NCI-H82 (cell line): ENCODE results near the gene HTD2.
"Not testable (repeated sequence)": the region's sequence is repeated elsewhere in the genome, so short reads cannot be mapped to it uniquely, and the experiment has no call there.

ENCODE experiments used
- DNase-seq: peaks from one replicate; lab custom pipeline; 2025; lab: John Stamatoyannopoulos, UW

Gene HTD2

DNA sequence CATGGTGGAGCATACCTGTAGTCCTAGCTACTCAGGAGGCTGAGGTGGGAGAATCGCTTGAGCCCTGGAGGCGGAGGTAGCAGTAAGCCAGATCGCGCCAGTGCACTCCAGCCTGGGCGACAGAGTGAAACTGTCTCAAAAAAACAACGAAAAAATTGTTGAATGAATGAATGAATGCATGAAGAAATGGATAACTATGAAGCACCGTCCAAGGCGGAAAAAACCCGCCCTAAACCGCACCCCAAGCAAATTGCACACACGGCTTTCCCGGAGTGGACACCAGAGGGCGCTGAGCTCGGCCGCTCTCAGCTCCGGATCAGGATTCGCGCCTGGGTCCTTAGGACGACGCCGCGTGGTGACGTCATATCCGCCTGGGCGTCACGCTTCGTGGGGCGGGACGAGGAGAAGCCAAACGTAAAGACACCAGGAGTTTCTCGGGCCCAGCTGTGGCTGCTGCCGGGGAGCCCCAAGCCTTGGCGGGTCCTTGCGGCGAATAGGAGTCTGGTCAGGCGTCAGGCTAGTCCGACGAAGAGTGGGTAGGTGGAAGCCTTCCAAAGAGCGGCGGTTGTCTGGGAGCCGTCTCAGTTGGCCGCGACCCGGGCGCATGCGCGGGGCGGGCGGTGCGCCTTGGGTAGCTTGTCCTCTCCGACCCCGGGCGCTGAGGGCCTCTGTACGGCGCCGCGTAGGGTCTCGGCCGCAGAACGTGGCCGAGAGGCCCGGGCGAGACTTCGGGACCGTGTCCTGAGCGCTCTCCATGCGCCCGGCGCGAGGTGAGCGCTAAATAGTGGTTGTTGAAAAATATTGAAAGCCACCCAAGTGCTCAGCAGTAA, at the start of gene HTD2, which contains the start of gene RPP14:
HTD2 (plus strand) TSS at position 639 of the 830 bp plus-strand sequence. CDS start 11,094 bp downstream, outside the sequence.
RPP14 (plus strand) TSS at position 364 of the 830 bp plus-strand sequence. CDS start 4,085 bp downstream, outside the sequence.
- DNase-seq, result peak; percentile 96

DNA sequence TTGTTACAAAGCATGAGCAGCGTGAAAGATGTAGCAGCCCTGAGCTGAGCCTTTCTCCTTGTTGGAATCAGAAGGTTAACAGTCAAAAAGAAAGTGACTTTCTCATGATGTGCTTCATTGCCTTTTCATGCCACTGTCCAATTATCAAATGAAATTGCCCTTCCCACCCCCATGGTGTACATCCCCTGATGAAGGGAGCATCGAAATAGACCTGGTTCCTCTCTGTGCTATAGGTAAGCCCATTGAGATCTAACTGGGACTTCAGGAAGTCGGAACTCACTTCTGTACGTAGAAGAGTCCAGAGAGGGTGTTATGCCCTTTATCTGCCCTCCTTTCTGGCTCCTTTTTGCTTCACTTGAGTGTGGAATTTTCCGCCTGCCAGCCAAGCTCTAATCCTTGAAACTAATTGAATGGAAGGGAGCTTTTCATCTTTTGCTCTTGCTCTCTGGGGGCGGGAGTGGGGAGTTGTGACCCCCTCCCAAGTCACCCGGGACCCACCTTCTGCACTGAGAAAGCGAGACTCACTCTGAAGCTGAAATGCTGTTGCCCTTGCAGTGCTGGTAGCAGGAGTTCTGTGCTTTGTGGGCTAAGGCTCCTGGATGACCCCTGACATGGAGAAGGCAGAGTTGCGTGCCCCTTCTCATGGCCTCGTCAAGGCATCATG, 47.8 kb upstream of the HTD2 start:
- no peak for DNase-seq

DNA sequence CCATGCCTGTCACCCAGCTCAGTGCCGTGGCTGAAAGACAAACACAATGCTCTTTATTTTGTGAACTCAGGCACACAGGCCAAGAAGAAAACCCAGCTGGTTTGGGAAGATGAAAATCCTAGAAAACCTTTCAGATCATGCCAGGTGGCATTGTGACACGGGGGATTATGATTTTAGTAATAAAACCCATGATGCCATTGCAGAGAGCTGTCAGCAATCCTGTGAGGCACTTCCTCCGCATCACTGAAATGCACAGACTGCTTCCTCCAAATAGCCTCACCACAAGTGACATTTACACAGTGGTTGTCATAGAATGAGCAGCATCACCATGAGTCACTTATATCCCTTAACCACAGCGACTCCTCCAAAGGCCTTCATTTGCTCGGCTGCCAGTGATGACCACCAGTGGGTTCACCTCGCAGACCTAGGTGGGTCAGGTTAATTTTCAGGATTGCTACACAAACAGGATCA, 46.0 kb upstream of the HTD2 start:
- DNase-seq, result no peak

DNA sequence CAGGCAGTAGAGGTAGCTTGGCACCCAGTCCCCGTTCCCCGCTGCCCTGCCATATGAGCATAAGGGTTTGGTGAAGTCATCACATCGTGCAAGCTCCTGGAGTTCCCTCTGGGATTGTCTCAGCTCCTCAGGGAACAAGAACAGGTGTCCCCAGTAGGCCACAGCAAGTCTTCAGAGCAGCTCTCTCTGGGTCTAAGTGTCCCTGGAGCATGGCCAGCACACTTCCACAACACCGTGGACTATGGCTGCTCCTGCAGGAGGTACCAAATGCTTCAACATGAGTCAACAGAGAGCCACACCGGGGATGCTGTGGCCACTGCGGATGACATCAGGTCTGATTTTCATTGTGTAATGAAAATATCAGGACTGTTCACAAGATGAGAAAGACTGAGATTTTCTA, 45.6 kb upstream of the HTD2 start:
- no peak for DNase-seq

DNA sequence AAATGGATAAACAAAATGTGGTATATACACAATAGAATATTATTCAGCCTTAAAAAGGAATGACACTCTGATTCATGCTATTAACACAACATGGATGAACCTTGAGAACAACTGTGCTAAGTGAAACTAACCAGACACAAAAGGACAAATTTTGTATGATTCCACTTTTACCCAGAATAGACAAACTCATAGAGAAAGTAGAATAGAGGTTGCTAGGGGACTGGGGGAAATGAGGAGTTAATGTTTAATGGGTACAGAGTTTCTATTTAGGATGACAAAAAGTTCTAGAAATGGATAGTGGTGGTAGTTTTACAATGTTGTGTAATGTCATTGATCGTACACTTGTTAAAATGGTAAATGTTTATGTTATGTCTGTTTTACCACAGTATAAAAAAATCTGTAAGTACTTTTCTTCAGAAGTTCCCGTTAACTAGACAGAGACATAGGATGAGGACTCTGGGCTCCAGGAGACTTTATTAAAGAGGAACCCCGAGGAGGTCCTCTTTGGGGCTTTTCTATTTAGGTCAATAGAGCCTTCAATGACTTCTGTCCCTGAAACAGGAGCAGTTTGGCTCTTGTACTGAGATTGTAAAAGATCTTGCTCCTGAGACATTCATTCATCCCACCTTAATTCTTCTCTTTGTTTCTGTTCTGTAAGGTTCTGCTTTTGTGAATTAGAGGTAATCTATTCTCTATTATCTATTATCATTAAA, 44.2 kb upstream of the HTD2 start:
- no peak for DNase-seq

DNA sequence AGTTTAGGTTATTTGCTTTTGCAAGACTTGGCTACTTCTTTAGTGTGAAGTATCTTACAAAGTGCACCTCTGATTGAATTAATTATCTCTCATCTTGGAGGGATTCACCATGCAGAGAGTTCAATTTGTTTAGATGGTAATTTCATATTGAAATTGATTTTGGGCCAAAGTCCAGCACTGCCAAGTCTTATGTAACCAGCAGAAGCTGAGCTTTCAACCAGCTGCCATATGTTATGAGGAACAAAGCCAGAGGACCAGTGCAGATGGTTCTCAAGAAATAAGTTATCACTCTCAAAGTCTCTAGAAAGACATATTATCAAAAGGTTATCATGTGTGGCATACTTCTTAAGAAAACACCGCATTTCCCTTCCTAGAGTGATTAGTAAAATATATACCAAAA, 39.7 kb upstream of the HTD2 start:
- DNase-seq, result no peak

DNA sequence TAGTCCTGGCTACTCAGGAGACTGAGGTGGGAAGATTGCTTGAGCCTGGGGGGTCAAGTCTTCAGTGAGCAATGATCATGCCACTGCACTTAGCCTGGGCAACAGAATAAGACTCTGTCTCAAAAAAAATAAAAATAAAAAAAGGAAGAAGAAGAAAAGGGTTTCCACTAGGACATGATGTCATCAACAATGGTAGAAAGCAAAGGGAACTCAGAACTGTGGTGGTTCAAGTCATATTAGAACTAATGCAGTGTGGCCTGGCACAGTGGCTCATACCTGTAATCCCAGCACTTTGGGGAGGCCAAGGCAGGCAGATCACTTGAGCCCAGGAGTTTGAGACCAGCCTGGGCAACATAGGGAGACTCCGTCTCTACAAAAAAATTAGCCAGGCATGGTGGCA, 38.8 kb upstream of the HTD2 start:
- DNase-seq, result not testable (repeated sequence)

DNA sequence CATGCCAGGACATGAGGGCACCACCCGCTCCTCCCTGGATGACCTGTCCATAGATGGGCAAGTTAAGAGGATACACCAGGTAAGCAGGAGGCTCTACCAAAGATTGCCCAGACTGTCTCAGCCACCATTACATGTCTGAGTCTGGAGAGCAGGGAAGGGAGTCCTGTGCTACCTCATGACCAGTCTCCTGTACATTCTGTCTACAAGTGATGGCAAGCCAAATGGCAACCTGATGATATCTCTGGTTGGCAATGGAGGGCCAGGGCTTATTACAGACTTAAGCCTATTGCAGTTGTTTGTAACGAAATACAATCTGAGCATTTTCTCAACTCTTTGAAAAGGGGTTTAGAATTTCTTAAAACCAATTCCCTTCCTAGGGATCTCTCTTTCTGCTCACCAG, 37.0 kb upstream of the HTD2 start:
- DNase-seq, result no peak

DNA sequence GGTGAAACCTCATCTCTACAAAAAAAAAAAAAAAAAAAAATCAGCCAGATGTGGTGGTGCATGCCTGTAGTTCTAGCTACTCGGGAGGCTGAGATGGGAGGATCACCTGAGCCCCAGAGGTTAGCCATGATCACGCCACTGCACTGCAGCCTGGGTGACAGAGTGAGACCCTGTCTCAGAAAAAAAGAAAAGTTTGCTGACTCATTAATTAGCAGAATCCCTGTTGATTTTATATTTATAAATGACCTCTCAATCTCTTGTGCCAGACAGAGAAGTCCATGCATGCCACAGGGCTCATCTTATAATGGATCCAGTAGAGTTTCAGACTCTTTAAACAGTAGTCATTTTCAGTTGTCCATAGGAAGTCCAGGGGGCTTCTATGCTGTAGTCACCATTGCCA, 35.8 kb upstream of the HTD2 start:
- DNase-seq, result no peak

DNA sequence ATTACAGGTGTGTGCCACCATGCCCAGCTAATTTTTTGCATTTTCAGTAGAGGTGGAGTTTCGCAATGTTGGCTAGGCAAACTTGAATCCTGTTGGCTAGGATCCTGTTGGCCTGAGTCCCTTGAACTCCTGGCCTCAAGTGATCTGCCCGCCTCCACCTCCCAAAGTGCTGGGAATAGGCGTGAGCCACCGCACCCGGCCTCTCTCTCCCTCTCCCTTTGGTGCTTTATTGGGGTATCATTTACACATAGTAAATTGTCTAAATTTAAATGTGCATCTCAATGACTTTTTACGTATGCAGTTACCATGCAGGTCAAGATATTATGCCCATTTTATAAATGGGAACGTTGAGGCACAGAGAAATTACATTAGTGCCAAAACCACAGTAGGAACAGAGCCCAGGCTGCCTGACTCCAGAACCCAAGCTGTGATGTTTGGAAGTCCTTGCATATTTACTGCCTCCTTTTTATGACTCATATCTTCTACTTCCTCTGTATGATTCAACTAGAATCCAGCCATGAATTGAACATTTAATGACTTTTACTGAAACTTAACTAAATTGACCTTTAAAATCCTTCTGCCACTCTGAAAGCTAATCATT, 34.3 kb upstream of the HTD2 start:
- no peak for DNase-seq

DNA sequence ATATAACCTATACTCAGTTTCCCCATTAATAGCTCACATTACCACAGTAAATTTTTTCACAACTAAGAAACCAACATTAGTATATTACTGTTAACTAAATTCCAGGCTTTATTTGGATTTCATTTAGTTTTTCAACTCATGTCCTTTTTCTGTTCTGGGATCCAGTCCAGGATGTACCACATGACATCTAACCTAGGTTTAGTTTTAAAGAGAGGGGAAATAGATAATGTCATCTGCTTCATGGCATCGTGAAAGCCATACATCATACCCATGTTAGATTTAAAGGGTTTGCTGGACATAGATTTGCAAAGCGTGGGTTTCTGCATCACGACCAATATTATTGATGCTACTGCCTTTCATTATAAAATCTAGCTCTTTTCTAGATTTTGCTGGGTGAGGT, 33.4 kb upstream of the HTD2 start:
- no peak for DNase-seq

DNA sequence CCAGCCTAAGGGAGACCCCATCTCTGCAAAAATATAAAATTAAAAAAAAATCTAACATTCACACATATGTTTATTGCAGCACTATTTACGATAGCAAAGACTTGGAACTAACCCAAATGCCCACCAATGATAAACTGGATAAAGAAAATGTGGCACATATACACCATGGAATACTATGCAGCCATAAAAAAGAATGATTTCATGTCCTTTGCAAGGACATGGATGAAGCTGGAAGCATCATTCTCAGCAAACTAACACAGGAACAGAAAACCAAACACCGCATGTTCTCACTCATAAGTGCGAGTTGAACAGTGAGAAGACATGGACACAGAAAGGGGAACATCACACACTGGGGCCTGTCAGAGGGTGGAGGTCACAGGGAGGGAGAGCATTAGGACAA, 33.0 kb upstream of the HTD2 start:
- not testable (repeated sequence) for DNase-seq

DNA sequence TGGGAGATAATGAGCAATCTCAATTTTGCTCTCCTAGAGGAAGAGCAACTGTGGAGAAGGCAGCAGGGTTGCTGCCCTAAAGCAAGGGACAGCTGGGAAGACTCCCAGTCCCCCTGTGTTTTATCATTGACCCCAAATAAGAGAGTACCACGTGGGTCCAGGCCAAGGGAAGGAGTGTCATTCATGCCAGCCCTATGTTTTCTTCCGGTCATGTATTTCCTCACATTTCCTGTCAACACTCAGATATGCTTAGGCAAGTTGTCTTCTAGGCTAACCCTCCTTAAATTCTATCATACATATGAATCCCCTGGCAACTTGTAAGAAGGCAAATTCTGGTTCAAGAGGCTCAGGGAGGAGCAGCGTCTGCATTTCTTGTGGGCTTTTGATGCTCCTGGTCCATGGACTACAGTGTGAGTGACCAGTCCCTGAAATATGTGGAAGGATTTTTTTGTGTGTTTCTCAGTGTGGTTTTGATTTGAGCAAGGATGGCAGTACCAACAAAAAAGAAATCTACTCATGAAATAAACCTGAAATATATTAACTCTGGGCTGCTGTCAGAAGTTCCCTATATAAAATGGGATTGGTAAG, 32.2 kb upstream of the HTD2 start:
- no peak for DNase-seq

DNA sequence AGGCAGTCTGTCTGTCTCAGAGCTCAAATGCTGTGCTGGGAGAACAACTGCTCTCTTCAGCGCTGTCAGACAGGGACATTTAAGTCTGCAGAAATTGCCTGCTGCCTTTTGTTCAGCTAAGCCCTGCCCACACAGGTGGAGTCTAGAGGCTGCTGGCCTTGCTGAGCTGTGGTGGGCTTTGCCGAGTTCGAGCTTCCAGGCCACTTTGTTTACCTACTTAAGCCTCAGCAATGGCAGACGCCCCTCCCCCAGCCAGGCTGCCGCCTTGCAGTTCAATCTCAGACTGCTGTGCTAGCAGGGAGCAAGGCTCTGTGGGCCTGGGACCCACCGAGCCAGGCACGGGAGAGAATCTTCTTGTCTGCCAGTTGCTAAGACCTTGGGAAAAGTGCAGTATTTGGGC, 25.3 kb upstream of the HTD2 start:
- DNase-seq, result peak; percentile 49

DNA sequence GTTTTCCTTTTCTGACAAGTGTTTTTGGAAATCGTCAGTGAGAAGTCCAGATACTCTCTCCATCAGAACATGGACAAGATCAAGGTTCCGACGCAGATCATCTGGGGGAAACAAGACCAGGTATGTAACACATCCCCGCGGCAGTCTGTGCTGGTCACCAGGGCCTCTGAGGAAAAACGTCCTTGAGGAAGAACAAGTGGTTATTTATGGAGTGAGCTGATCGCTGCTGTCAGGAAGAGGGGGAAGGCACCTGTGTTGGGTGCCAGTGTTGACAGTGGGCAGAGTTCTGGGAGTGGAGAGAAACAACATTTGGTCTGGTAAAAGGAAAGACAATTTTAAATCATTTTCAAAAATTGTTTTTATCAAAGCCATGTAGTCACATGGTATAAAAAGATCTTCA, 21.0 kb upstream of the HTD2 start:
- no peak for DNase-seq

DNA sequence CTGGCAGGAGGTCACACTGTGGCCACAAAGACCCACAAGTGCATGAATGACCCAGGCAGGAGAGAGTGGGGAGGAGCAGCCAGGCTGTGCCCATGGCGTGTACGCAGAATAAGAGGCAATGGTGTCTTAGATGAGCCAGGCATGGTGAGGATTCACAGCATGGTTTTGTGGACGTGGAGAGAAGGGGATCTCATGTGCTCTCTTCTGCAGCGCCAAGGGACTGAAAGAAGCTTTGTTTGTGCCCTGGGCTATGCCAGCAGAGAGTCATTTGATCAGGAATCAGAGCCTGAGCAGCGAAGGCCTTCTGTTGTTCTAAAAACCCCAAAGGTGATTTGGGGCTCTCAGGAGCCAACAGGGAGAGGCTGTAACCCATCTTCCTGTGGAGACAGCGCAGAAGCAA, 19.0 kb upstream of the HTD2 start:
- no peak for DNase-seq

DNA sequence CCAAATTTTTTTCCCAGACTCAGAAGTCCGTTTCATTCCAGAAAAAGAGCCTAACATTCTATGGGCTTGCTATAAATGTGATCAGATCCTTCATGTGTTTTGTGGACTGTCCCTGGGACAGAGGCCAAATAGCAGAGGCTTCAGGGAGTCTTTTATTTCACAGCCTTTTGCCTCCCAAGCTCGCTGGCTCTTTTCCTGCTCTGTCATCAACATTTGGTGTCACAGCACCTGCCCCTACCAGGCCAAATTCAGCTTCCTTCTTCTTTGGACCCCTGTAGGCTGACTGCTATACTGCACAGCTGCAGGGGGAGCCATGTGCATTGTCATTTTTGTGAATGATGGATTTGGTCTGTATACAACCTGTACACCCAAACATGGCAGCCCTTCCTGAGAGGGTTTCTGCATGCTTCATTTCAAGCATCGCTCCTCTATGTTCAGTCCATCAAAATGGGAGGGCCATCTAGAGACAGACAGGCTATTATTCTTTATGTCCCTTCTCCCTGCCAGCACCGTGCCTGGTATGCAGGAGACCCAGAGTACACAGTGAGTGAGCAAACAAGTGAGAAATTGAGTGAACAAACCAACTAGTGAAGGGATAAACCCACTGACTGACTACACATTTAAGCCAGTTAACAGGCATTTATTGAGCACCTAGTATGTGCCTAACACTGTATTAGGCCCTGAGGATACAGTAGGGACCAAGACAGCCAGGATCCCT, 18.1 kb upstream of the HTD2 start:
- no peak for DNase-seq

DNA sequence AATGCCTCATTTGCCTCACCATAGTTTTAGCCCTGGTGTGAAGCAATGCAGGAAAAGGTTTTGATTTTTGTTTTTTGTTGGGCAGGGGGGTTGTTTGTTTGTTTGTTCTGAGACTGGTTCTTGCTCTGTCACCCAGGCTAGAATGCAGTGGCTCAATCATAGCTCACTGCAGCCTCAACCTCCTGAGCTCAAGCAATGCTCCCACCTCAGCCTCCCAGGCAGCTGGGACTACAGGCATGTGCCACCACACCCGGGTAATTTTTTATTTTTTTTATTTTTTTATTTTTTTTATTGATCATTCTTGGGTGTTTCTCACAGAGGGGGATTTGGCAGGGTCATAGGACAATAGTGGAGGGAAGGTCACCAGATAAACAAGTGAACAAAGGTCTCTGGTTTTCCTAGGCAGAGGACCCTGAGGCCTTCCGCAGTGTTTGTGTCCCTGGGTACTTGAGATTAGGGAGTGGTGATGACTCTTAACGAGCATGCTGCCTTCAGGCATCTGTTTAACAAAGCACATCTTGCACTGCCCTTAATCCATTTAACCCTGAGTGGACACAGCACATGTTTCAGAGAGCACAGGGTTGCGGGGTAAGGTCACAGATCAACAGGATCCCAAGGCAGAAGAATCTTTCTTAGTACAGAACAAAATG, 17.2 kb upstream of the HTD2 start:
- not testable (repeated sequence) for DNase-seq

DNA sequence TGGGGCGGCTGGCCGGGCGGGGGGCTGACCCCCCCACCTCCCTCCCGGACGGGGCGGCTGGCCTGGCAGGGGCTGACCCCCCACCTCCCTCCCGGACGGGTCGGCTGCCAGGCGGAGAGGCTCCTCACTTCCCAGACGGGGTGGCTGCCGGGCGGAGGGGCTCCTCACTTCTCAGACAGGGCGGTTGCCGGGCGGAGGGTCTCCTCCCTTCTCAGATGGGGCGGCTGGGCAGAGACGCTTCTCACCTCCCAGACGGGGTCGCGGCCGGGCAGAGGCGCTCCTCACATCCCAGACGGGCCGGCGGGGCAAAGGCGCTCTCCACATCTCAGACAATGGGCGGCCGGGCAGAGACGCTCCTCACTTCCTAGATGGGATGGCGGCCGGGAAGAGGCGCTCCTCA, 15.9 kb upstream of the HTD2 start:
- not testable (repeated sequence) for DNase-seq

DNA sequence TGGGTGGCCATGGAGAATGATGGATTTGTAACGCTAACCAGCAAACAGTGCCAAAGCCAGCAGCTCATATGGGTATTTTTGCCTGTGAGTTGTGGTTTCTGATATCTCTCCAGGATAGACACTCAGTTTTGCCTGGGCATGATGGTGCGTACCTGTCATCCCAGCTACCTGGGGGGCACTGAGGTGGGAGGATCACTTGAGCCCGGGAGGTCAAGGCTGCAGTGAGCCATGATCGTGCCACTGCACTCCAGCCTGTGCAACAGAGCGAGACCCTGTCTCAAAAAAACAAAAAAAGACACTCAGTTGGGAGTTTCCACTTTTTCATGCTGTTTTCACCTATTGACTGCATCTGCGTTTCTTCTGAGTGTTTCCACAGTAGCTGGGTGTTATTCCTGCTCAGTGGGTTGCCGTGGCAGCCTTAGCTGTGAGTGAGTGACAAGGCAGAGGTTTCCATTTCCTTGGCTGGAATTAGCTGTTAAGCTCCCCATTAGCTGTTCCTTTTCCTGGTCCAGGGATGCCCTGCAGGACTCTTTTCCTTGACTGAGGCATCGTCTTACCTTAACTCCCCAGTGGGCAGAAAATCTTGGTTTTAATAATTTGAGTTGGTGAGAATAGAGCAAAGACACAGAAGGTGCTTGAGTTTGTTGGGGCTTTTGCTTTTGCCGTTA, 14.5 kb upstream of the HTD2 start:
- DNase-seq, result no peak
